HG03432 (cell line): ENCODE measurements around the gene PPP2R5C.

Source experiments
- ATAC-seq: cut with Tn5 transposase; IDR thresholded peaks from one replicate; pipeline ENCODE4 v1.9.1; 2021; ENCODE audit warnings: mild to moderate bottlenecking, moderate library complexity; ENCODE audit not compliant: unreplicated experiment

The PPP2R5C gene

GRCh38 chr14:101812071-101812470 lies 50.6 kb downstream of the PPP2R5C start:
- ATAC-seq = no peak

GRCh38 chr14:101813171-101813759 lies 51.8 kb downstream of the PPP2R5C start:
- ATAC-seq = no peak

- no peak for ATAC-seq
These were observed 52.3 kb downstream of the PPP2R5C start for GRCh38 chr14:101813833-101814232.

GRCh38 chr14:101814934-101815333 lies 53.4 kb downstream of the PPP2R5C start:
- no peak for ATAC-seq

GRCh38 chr14:101815994-101816393 lies 54.5 kb downstream of the PPP2R5C start:
- ATAC-seq = no peak

- ATAC-seq = no peak
These were observed 56.0 kb downstream of the PPP2R5C start for GRCh38 chr14:101817501-101818001.

GRCh38 chr14:101819251-101819990 lies 57.9 kb downstream of the PPP2R5C start:
- ATAC-seq = no peak

GRCh38 chr14:101820283-101820798 lies 58.8 kb downstream of the PPP2R5C start:
- no peak for ATAC-seq

- ATAC-seq = no peak
These were observed 60.0 kb downstream of the PPP2R5C start for GRCh38 chr14:101821528-101821927.

- ATAC-seq = no peak
These were observed 61.6 kb downstream of the PPP2R5C start for GRCh38 chr14:101823066-101823465.

- peak; percentile 56 for ATAC-seq
These were observed 62.1 kb downstream of the PPP2R5C start for GRCh38 chr14:101823511-101824120.

- ATAC-seq = no peak
These were observed 62.8 kb downstream of the PPP2R5C start for GRCh38 chr14:101824339-101824727.

- ATAC-seq = no peak
These were observed 64.3 kb downstream of the PPP2R5C start for GRCh38 chr14:101825797-101826196.

GRCh38 chr14:101826351-101826750 lies 64.8 kb downstream of the PPP2R5C start:
- no peak for ATAC-seq

- no peak for ATAC-seq
These were observed 65.8 kb downstream of the PPP2R5C start for GRCh38 chr14:101827286-101827685.

GRCh38 chr14:101828046-101828445 lies 66.5 kb downstream of the PPP2R5C start:
- ATAC-seq = no peak

GRCh38 chr14:101830271-101830670 lies 68.8 kb downstream of the PPP2R5C start:
- ATAC-seq = no peak

GRCh38 chr14:101833045-101833444 lies 71.5 kb downstream of the PPP2R5C start:
- ATAC-seq = no peak

GRCh38 chr14:101834397-101834796 lies 72.9 kb downstream of the PPP2R5C start:
- no peak for ATAC-seq

- ATAC-seq = no peak
These were observed 73.5 kb downstream of the PPP2R5C start for GRCh38 chr14:101834800-101835547.

- no peak for ATAC-seq
These were observed 74.1 kb downstream of the PPP2R5C start for GRCh38 chr14:101835566-101835965.
